Right lobe of liver (tissue), 6 donors: Measurements from ENCODE around the gene PCNT. TPM values are rescaled to one million over a fixed set of nuclear protein-coding genes. Genes with fewer than 3 reads are reported as not detected.

Experiments used
- ATAC-seq, 4 donors: fragments of 200-7000 bp; cut with Tn5 transposase; one replicate each; pipeline ENCODE4 v1.9.1; 2020; ENCODE audit warnings: mild to moderate bottlenecking in 4 of 4, moderate library complexity in 4 of 4
- DNase-seq, 3 donors: peaks; one replicate each; pipeline ENCODE4 v3.0.0-alpha.2; 2020
- H3K27ac ChIP-seq, 3 donors: fragments of 200-600 bp; one replicate each; pipeline ENCODE4 v1.8.0; 2022
- H3K27me3 ChIP-seq, 2 donors: fragments of 200-600 bp; one replicate each; pipeline ENCODE4 v1.8.0; 2022
- H3K36me3 ChIP-seq, 4 donors: fragments of 200-600 bp; sonication (generic) in 1 of 4; one replicate each; pipeline versions ENCODE4 v1.5.1 to v1.8.0; 2017 to 2022; ENCODE audit warnings: control low read depth in 1 of 4
- H3K4me1 ChIP-seq, 4 donors: fragments of 200-600 bp; sonication (generic) in 1 of 4; one replicate each; pipeline versions ENCODE4 v1.5.1 to v1.8.0; 2017 to 2022; ENCODE audit warnings: control low read depth in 1 of 4
- H3K4me3 ChIP-seq, 3 donors: fragments of 200-600 bp; one replicate each; pipeline ENCODE4 v1.8.0; 2022
- H3K9me3 ChIP-seq, 4 donors: fragments of 200-600 bp; sonication (generic) in 1 of 4; one replicate each; pipeline versions ENCODE4 v1.5.1 to v1.8.0; 2017 to 2022; ENCODE audit warnings: control low read depth in 1 of 4
- CTCF ChIP-seq, 4 donors: fragments of 200-600 bp in 3 of 4; fragments of 450-650 bp in 1 of 4; IDR thresholded peaks; one replicate each; pipeline versions ENCODE4 v1.5.1 to v1.8.0; 2016 to 2022; ENCODE audit warnings: antibody characterized with exemption in 4 of 4, mild to moderate bottlenecking in 2 of 4
- POLR2A ChIP-seq: fragments of 450-650 bp; IDR thresholded peaks from one replicate; pipeline ENCODE4 v1.6.1; 2017; ENCODE audit warnings: antibody characterized with exemption, mild to moderate bottlenecking
- whole genome bisulfite sequencing: methylation state at CpG from one replicate; pipeline ENCODE4 v1.1.6; 2018; ENCODE audit warnings: low coverage, low lambda C conversion rate; ENCODE audit not compliant: insufficient coverage; ENCODE audit errors: missing lambda C conversion rate; 5-methylcytosine and 5-hydroxymethylcytosine counted together
- intact Hi-C, 2 donors: fragments of 100-400 bp; cut with DNase I; formaldehyde crosslinking; loops; one replicate each; pipeline versions ENCODE4 v1.11.2 to v1.14.1; 2022
- total RNA-seq, 6 experiments: library from RNA; depleted of rRNA in 2 of 6; stranded (reverse); fragments of >200 nt in 2 of 6; fragmentation: NEBNext Ultra II Directional in 3 of 6; extraction: Animal tissue kit (Norgen Biotek cat#: 25700) in 3 of 6; gene quantifications; one replicate each; pipeline versions ENCODE4 v1.1.0 to v1.2.4, GENCODE V29; 2016 to 2023
- donor health status: DM: no; HTN: yes; CAD: no.
- donor health status: DM: no; HTN: no; CAD: no.
- donor health status: DM: no; HTN: no; CAD: no.
- donor health status: DM: no; HTN: yes; CAD: no.
- donor health status: DM: no; HTN: yes; CAD: no.

Gene PCNT
- total RNA-seq, 6 experiments from 2014 or later = 9.9 to 18.2 (median 14.1) TPM

GRCh38 chr21:46356005-46356338 lies 32.0 kb downstream of the PCNT start:
- Histone ChIP-seq H3K36me3 (peaks cover 0 to 39% (median 12%) of the 10 kb centered on the region in 4 donors), H3K27me3 (no peaks in the 10 kb centered on the region), H3K9me3 (no peaks in the 10 kb centered on the region), H3K4me3 (no peak overlapping the region), H3K4me1 (no peaks in the 10 kb centered on the region), H3K27ac (no peak overlapping the region)
- DNase-seq (no peak), ATAC-seq (peak in 2 of 4 donors; percentile 12 to 16)
- TF ChIP-seq POLR2A (no peak), CTCF (IDR thresholded peaks at IDR 0.05) (no peak)
- WGBS = 97% methylated on average over 6 of the region's 13 CpGs
- intact Hi-C loops = no loop called here

GRCh38 chr21:46356494-46357334 lies 32.8 kb downstream of the PCNT start:
- TF ChIP-seq CTCF (IDR thresholded peaks at IDR 0.05) (no peak), POLR2A (no peak)
- intact Hi-C loops = no loop called here
- ATAC-seq (peak in 2 of 4 donors; percentile 4 to 11), DNase-seq (no peak)
- H3K36me3 ChIP-seq = peaks cover 0 to 38% (median 10%) of the 10 kb centered on the region in 4 donors
- H3K4me1 ChIP-seq = no peaks in the 10 kb centered on the region
- no peaks in the 10 kb centered on the region for H3K27me3 ChIP-seq
- H3K27ac ChIP-seq = no peak overlapping the region
- WGBS = 88% methylated on average over 16 of the region's 23 CpGs
- no peaks in the 10 kb centered on the region for H3K9me3 ChIP-seq
- H3K4me3 ChIP-seq = no peak overlapping the region

DNA sequence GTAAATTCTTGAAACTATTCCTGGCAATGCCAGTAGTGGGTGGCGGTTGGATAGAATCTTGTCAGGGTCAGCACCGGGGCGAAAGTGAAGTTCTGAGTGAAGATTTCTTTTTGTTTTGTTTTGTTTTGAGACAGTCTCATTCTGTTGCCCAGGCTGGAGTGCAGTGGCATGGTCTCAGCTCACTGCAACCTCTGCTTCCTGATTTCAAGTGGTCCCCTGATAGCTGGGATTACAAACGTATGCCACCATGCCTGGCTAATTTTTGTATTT lies 33.3 kb downstream of the PCNT start:
- ATAC-seq = no peak
- H3K27ac ChIP-seq = no peak overlapping the region
- 93% methylated on average over 4 of the region's 4 CpGs for WGBS

GRCh38 chr21:46357684-46358425 lies 33.9 kb downstream of the PCNT start:
- no peak overlapping the region for H3K27ac ChIP-seq
- H3K4me3 ChIP-seq = no peak overlapping the region
- WGBS = 92% methylated on average over 13 of the region's 19 CpGs
- no peaks in the 10 kb centered on the region for H3K9me3 ChIP-seq
- no peaks in the 10 kb centered on the region for H3K27me3 ChIP-seq
- DNase-seq (no peak), ATAC-seq (peak in 1 of 4 donors; percentile 10)
- H3K4me1 ChIP-seq = no peaks in the 10 kb centered on the region
- peaks cover 0 to 33% (median 5%) of the 10 kb centered on the region in 4 donors for H3K36me3 ChIP-seq
- TF ChIP-seq POLR2A = no peak
- TF ChIP-seq CTCF (IDR thresholded peaks at IDR 0.05) = no peak
- intact Hi-C loops = no loop called here

More for the DNA sequence above, 33.3 kb downstream of the PCNT start:
- TF ChIP-seq CTCF (IDR thresholded peaks at IDR 0.05) = no peak
- no peak for TF ChIP-seq POLR2A
- intact Hi-C loops = no loop called here
- no peaks in the 10 kb centered on the region for H3K4me1 ChIP-seq
- H3K9me3 ChIP-seq = no peaks in the 10 kb centered on the region
- H3K27me3 ChIP-seq = no peaks in the 10 kb centered on the region
- H3K4me3 ChIP-seq = no peak overlapping the region
- peaks cover 0 to 37% (median 8%) of the 10 kb centered on the region in 4 donors for H3K36me3 ChIP-seq
- no peak for DNase-seq
